Stimulated activated CD4-positive, alpha-beta T cell treated with anti-CD3 and anti-CD28 coated beads, Interleukin-15, amount 100 ng/mL, for 1 hour (primary cell): ENCODE results near the gene ANKRD13D.
A peak's percentile ranks its signal among the peaks of the same experiment; 100 is the strongest.

Experiments
- DNase-seq, 2 donors: peaks; one replicate each; pipeline ENCODE4 v3.0.0-alpha.2; 2020; ENCODE audit warnings: low read depth in 1 of 2, low spot score in 1 of 2

ANKRD13D gene

GRCh38 chr11:67273260-67273990, 15.7 kb upstream of the ANKRD13D start:
- DNase-seq = no peak

- DNase-seq = no peak
Measured at GRCh38 chr11:67274768-67275605, 14.1 kb upstream of the ANKRD13D start.

GRCh38 chr11:67275606-67276409, 13.3 kb upstream of the ANKRD13D start:
- no peak for DNase-seq

DNA sequence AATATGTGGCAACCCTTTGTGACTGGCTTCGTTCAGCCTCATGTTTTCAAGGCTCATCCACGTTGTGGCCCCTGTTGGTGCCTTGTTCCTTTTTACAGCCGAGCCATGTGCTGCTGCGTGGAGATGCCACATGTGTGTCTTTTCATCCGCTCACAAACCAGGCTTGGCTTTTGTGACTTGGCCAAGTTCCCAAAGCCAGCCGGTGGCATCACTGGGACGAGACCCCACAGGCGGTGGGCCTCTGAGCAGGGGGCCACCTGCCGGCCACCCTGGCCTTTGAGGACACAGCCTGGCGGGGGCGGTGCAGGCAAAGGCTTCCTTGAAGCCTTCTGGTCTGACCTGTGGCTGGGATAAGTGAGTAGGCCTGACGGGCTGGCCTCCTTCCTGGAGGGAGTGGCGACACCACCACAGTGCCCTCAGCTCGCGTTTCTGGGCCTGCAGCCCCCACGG, 12.3 kb upstream of the ANKRD13D start:
- no peak for DNase-seq

DNA sequence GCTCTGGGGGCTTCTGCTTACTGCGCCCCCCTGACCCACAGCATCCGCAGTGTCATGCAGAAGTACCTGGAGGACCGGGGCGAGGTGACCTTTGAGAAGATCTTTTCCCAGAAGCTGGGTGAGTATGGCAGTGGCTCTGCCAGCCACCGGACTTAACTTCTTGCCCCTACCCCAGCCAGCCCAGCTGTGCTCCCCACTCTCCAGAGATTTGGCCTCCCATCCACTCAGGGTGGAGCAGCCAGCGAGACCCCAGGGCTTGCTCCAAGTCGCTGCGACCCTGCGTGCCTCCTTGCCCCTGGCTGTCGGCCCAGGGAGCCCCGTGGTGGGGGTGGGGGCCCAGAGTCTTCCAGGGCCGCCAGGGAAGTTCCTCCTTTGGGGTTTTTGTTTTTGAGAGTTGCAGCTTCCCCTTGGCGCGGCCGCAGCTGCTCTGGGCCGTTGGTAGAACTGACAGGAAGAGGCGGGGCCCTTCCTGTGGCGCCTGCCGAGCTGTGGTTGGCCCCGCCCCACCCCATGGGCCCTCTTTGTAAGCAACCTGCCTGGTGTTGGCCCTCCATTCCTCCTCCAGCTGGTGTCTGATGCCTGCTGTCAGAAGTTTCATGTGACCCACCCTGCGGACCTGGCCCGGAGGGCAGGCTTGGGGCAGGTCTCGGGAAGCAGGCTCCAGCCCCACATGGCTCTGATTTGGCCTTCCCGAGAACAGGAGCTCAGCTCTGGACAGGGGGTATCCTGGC, 11.7 kb upstream of the ANKRD13D start:
- DNase-seq = peak; percentile 80 to 84

DNA sequence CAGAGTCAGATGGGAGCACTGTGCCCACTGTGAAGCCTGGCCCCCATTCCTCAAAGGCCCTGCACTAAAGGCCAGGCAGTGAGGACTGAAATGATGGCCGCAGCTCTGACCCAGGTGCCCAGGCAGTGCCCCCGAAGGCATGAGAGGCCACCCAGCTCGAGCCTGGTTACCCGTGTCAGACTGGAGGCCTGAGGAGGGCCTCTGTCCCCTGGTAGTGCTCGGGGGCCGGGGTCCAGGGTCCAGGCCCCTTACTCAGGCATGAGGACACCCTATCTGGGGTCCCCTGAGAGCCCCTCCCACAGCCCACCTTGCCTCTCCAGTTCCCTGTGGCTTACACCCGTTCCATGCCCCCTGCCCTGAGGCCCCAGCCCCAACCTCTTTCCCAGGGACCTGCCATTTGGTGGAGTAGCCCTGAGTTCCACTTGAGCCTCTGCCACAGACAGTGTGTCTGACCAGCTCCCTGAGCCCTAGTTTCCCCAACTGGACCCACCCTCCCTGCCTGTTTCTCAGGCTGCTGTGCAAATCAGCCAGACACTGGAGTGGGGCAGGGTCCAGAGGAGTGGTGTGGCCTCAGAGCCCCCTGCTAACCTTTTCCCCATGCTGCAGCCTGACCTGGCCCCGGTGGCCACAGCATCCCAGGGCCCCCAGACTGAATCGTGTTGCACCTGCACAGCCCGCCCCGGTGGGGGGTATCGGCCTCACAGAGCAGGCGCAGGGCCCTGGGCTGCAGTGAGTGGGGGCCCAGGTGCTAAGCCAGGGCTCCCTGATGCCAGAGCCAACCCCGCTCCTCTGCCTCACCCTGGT, 10.8 kb upstream of the ANKRD13D start:
- DNase-seq = no peak

- DNase-seq = no peak
Measured at GRCh38 chr11:67278939-67279588, 10.0 kb upstream of the ANKRD13D start.

- DNase-seq = no peak
Measured at GRCh38 chr11:67279589-67280340, 9.3 kb upstream of the ANKRD13D start.

GRCh38 chr11:67280341-67280787, 8.7 kb upstream of the ANKRD13D start:
- DNase-seq = no peak

DNA sequence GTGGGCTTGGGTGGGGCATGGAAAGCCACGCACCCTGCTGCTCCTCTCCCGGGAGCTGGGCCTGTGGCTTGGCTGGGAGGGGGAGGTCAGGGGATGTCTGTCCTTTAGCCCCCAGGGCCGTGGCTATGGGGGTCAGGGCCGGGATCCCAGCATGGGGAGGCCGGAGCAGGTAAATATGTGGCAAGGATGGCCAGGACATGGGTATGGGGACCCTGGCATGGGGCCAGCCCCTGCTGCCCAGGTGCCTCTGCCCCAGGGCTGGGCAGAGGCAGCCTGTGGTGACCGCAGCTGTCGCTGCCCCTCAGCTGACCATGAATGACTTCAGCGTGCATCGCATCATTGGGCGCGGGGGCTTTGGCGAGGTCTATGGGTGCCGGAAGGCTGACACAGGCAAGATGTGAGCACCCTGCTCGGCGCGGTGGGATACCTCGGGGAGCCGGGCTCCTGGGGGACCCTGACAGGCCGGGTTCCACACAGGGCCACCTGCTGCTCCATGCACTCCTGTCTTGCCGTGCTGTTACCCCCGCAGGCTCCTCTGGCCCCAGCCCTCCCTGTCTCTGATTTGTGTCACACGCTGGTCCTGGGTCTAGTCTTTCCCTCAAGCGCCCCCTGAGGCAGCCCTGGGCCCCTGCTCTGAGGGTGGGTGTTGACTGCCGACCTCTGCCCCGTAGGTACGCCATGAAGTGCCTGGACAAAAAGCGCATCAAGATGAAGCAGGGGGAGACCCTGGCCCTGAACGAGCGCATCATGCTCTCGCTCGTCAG, 8.1 kb upstream of the ANKRD13D start:
- no peak for DNase-seq

DNA sequence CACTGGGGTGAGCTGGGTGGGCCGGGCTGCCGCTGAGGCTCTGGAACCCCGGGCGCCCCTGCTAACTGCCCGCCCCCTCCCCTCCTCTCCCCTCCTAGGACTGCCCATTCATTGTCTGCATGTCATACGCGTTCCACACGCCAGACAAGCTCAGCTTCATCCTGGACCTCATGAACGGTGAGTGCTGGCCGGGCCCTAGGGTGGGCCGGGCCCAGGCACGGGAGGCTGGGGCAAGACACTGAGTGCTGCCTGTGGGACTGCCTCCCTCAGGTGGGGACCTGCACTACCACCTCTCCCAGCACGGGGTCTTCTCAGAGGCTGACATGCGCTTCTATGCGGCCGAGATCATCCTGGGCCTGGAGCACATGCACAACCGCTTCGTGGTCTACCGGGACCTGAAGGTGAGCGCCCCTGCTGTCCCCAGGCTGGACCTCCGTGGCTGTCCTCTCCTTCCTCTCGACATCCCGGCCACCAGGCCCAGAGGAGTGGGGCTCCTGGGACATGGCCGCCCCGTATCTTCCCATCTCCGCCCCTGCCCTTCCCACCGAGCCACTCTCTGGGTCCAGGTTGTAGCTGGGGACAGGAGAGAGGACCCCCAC, 7.5 kb upstream of the ANKRD13D start:
- no peak for DNase-seq

DNA sequence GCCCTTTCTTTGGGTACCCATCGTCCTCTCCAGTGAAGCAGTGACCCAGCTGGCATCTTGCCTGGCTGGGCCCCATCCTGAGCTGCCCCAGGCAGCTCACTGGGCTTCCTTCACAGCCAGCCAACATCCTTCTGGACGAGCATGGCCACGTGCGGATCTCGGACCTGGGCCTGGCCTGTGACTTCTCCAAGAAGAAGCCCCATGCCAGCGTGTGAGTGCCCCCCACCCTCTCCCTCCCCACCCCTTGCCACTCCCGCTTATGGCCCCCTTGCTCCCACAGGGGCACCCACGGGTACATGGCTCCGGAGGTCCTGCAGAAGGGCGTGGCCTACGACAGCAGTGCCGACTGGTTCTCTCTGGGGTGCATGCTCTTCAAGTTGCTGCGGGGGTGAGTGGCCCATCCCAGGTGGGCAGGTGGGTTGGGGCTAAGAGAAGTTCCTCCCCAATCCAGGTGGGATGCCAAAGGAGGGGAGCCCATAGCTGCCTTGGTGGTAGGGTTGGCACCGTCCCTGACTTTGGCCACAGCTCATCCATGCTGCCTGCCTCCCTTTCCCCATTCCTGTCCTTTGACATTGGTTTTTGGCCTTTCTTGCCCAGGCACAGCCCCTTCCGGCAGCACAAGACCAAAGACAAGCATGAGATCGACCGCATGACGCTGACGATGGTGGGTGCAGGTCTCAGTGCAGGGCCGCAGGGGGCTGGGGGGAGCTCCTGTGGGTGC, 6.8 kb upstream of the ANKRD13D start:
- no peak for DNase-seq

GRCh38 chr11:67282876-67283371, 6.2 kb upstream of the ANKRD13D start:
- no peak for DNase-seq

GRCh38 chr11:67283481-67283963, 5.6 kb upstream of the ANKRD13D start:
- DNase-seq = no peak

DNA sequence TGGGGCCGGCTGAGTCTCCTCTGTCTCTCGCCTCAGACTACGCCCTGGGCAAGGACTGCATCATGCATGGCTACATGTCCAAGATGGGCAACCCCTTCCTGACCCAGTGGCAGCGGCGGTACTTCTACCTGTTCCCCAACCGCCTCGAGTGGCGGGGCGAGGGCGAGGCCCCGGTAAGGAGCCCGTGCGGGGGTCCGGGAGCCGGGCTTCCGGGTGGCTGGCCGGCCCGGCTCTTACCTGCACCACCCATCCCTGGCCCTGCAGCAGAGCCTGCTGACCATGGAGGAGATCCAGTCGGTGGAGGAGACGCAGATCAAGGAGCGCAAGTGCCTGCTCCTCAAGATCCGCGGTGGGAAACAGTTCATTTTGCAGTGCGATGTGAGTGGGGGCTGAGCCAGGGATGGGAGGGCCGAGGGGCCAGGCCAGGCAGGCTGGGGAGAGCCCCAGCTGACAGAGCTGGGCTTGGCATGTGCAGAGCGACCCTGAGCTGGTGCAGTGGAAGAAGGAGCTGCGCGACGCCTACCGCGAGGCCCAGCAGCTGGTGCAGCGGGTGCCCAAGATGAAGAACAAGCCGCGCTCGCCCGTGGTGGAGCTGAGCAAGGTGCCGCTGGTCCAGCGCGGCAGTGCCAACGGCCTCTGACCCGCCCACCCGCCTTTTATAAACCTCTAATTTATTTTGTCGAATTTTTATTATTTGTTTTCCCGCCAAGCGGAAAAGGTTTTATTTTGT, 4.1 kb upstream of the ANKRD13D start:
- DNase-seq = no peak
